Tibial nerve (tissue), 3 donors: ENCODE data around the gene LRFN2.

ENCODE experiments used
- CTCF ChIP-seq, 5 experiments: fragments of 200-600 bp in 3 of 5; fragments of 450-650 bp in 2 of 5; sonication (generic) in 3 of 5; IDR thresholded peaks; one replicate each; pipeline ENCODE4 v1.5.1; 2016 to 2019; ENCODE audit warnings: antibody characterized with exemption in 5 of 5, mild to moderate bottlenecking in 3 of 5, moderate library complexity in 2 of 5
- POLR2A ChIP-seq, 2 donors: fragments of 450-650 bp; IDR thresholded peaks; one replicate each; pipeline ENCODE4 v1.6.1; 2017; ENCODE audit warnings: antibody characterized with exemption in 2 of 2, mild to moderate bottlenecking in 2 of 2, moderate library complexity in 2 of 2

- TF ChIP-seq CTCF (IDR thresholded peaks at IDR 0.05) = no peak
- no peak for TF ChIP-seq POLR2A (IDR thresholded peaks at IDR 0.05)
Observed at GRCh38 chr6:40442591-40442990, 144.6 kb downstream of the LRFN2 start.
